Calu3 (cell line): ENCODE results near the gene DTX3L. TPM values are rescaled to one million over a fixed set of nuclear protein-coding genes. Genes with fewer than 3 reads are reported as not detected.

Experiments used
- BruUV-seq: library from RNA; stranded (reverse); fragments of 400-500 nt; replicated peaks from 2 replicates; lab custom pipeline; 2021; lab: Mats Ljungman, UMichigan
- CTCF ChIA-PET: fragments of 300-600 bp; sonication (Branson Sonifier 250); formaldehyde crosslinking; loops from one replicate; lab custom pipeline; 2022; ENCODE audit warnings: antibody characterized with exemption; lab: Charles Lee
- DNase-seq: peaks from one replicate; pipeline ENCODE4 v3.0.0; 2022
- H3K27ac Mint-ChIP-seq: one replicate; pipeline ENCODE4 v1.8.0; 2022; ENCODE audit warnings: mixed read lengths; ENCODE audit not compliant: unreplicated experiment
- H3K27me3 Mint-ChIP-seq: one replicate; pipeline ENCODE4 v1.8.0; 2022; ENCODE audit warnings: mixed read lengths; ENCODE audit not compliant: unreplicated experiment
- H3K36me3 Mint-ChIP-seq: one replicate; pipeline ENCODE4 v1.8.0; 2022; ENCODE audit warnings: mild to moderate bottlenecking, moderate library complexity, mixed read lengths; ENCODE audit not compliant: insufficient read depth, unreplicated experiment
- H3K4me1 Mint-ChIP-seq: one replicate; pipeline ENCODE4 v1.8.0; 2022; ENCODE audit warnings: mild to moderate bottlenecking, low read depth, mixed read lengths; ENCODE audit not compliant: unreplicated experiment
- H3K4me3 Mint-ChIP-seq: one replicate; pipeline ENCODE4 v1.8.0; 2022; ENCODE audit warnings: mild to moderate bottlenecking, low read depth, moderate library complexity, mixed read lengths; ENCODE audit not compliant: unreplicated experiment
- H3K9me3 Mint-ChIP-seq: one replicate; pipeline ENCODE4 v1.8.0; 2022; ENCODE audit warnings: low read depth, mixed read lengths; ENCODE audit not compliant: unreplicated experiment
- intact Hi-C: fragments of 100-400 bp; cut with micrococcal nuclease; formaldehyde crosslinking; loops from one replicate; pipeline ENCODE4 v1.10.0; 2022; ENCODE audit not compliant: unreplicated experiment
- total RNA-seq: library from RNA; stranded (reverse); gene quantifications from 2 replicates; pipeline ENCODE4 v1.2.3, GENCODE V29; 2022
- TF ChIP-seq, protein P1 (sequence below): fragments of 200-600 bp; IDR thresholded peaks from one replicate; pipeline ENCODE4 v1.8.0; 2022; ENCODE audit warnings: antibody characterized with exemption; ENCODE audit not compliant: unreplicated experiment

DTX3L gene
- total RNA-seq, 1 experiment from 2014 or later: 73.9 TPM

DNA sequence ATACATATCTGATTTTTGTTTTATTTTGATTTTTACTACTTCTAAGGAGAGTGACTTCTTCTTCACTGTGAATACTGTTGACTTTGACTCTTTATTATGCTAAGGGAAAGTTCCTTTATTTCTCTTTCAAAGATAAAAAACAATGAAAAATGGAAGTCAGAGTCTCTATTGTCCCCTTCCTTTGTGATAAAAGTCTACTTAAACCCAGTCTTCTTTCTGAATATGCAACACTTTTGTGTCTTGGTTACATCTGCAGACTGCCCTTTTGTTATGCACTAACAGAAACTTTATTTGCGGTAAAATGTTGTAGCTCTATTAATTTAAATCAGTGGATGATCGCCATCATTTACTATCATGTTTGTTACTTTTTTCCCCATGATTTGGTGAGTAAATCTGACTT is 26.5 kb downstream of the DTX3L start:
- H3K36me3 Mint-ChIP-seq: no peaks in the 10 kb centered on the region
- CTCF ChIA-PET: no interaction called here
- no peaks in the 10 kb centered on the region for H3K9me3 Mint-ChIP-seq
- intact Hi-C loops: no loop called here
- no TSS peak for BruUV-seq
- no peak overlapping the region for H3K4me3 Mint-ChIP-seq
- TF ChIP-seq, protein P1, sequence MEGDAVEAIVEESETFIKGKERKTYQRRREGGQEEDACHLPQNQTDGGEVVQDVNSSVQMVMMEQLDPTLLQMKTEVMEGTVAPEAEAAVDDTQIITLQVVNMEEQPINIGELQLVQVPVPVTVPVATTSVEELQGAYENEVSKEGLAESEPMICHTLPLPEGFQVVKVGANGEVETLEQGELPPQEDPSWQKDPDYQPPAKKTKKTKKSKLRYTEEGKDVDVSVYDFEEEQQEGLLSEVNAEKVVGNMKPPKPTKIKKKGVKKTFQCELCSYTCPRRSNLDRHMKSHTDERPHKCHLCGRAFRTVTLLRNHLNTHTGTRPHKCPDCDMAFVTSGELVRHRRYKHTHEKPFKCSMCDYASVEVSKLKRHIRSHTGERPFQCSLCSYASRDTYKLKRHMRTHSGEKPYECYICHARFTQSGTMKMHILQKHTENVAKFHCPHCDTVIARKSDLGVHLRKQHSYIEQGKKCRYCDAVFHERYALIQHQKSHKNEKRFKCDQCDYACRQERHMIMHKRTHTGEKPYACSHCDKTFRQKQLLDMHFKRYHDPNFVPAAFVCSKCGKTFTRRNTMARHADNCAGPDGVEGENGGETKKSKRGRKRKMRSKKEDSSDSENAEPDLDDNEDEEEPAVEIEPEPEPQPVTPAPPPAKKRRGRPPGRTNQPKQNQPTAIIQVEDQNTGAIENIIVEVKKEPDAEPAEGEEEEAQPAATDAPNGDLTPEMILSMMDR: no peak
- H3K4me1 Mint-ChIP-seq: no peaks in the 10 kb centered on the region
- H3K27ac Mint-ChIP-seq: no peak overlapping the region
- no peak for DNase-seq
- no peaks in the 10 kb centered on the region for H3K27me3 Mint-ChIP-seq

DNA sequence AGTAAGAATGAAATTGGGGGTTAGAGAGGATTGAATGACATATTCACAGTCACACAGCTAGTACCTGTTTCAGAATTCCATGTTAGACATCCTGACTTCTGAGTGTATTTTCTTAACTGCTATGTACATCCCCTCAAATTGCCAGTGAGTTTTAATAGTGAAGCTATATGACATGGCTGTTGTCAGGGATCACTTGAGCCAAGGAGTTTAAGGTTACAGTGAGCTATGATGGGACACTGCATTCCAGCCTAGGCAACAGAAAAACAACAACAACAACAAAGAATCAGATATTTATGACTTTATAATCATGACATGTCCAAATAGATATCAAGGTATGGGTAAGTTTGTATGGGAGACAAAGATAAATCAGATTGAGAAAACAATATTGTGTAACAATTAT is 29.9 kb downstream of the DTX3L start:
- CTCF ChIA-PET: no interaction called here
- Mint-ChIP-seq H3K27me3 (no peaks in the 10 kb centered on the region), H3K36me3 (no peaks in the 10 kb centered on the region), H3K4me3 (no peak overlapping the region), H3K9me3 (peaks cover 2% of the 10 kb centered on the region), H3K27ac (no peak overlapping the region), H3K4me1 (no peaks in the 10 kb centered on the region)
- TF ChIP-seq, protein P1: no peak
- no peak for DNase-seq
- intact Hi-C loops: no loop called here
- no TSS peak for BruUV-seq

DNA sequence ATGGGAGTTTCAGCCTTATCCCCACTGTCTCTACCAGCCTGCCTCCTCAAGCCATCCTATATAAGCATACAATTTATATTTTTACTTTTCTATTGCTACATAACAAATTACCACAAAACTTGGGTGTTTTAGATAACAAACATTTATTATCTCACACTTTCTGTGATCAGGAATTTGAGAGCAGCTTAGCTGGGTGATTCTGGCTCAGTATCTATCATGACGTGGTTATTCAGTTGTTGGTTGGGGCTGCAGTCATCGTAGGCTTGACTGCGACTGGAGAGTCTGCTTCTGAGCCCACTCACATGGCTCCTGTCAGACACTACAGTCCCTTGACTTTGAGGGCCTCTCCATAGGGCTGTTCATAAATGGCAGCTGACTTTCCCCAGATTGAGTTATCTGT is 34.0 kb downstream of the DTX3L start:
- intact Hi-C loops: no loop called here
- DNase-seq: no peak
- TF ChIP-seq, protein P1: no peak
- Mint-ChIP-seq H3K4me1 (no peaks in the 10 kb centered on the region), H3K27ac (no peak overlapping the region), H3K27me3 (no peaks in the 10 kb centered on the region), H3K36me3 (no peaks in the 10 kb centered on the region), H3K4me3 (no peak overlapping the region), H3K9me3 (peaks cover 2% of the 10 kb centered on the region)
- CTCF ChIA-PET: no interaction called here
- no TSS peak for BruUV-seq

DNA sequence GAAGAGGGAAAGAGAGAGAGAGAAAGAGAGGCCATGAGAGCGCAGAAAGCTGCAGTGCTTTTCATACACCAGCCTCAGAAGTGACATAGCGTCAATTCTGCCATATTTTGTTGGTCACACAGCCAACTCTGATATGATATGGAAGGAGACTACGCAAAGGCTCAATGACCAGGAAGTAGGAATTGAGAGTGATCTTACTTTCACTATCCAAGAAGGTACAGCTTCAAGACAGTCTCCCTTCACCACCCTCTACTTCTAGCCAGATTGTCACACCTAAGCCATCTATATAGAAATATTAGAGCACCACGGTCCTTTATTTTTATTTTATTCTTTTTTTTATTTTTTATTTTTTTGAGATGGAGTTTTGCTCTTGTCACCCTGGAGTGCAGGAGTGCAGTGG is 34.4 kb downstream of the DTX3L start:
- Mint-ChIP-seq H3K9me3 (peaks cover 2% of the 10 kb centered on the region), H3K4me3 (no peak overlapping the region), H3K4me1 (no peaks in the 10 kb centered on the region), H3K27ac (no peak overlapping the region), H3K27me3 (no peaks in the 10 kb centered on the region), H3K36me3 (no peaks in the 10 kb centered on the region)
- TF ChIP-seq, protein P1: no peak
- no TSS peak for BruUV-seq
- DNase-seq: no peak
- intact Hi-C loops: no loop called here
- CTCF ChIA-PET: no interaction called here
